Body of pancreas (tissue), 4 donors: ENCODE data around the gene YY1AP1.
A peak's percentile ranks its signal among the peaks of the same experiment; 100 is the strongest.
"Not testable (repeated sequence)": the region's sequence is repeated elsewhere in the genome, so short reads cannot be mapped to it uniquely, and the experiment has no call there.

ENCODE experiments used
- POLR2A ChIP-seq, 3 donors: fragments of 450-650 bp; IDR thresholded peaks; one replicate each; pipeline ENCODE4 v1.6.1; 2016; ENCODE audit warnings: antibody characterized with exemption in 3 of 3, mild to moderate bottlenecking in 2 of 3
- TF ChIP-seq, protein P1 (sequence below), 7 experiments: fragments of 450-650 bp in 4 of 7; fragments of 200-600 bp in 3 of 7; sonication (generic) in 3 of 7; IDR thresholded peaks; one replicate each; pipeline ENCODE4 v1.5.1; 2016 to 2019; ENCODE audit warnings: antibody characterized with exemption in 7 of 7

DNA sequence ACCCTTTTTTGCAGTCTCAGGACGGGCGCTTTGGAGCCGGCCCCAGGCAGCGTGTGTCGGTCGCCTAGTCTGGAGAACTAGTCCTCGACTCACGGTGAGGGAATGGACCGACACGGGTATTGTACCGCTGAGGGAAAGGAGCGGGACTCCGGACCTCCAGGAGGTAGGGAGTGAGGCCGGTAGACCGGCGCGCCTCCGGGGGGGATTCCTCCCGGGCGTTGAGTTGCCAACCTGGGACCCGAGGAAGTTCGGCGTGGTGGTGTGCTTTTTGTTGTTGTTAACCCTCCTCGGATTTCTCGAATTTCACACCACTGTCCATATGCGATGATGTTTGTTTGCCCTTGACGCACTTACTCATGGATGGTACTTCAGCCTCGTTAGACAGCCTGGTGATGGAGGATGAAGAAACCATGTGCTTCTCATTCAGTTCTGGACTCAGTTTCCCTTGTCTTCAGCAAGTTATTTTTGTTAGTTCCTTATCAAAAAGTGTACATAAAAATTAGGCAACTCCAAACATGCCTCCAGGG is 570 bp upstream of the YY1AP1 start, which contains the start of gene DAP3:
- TF ChIP-seq, protein P1, sequence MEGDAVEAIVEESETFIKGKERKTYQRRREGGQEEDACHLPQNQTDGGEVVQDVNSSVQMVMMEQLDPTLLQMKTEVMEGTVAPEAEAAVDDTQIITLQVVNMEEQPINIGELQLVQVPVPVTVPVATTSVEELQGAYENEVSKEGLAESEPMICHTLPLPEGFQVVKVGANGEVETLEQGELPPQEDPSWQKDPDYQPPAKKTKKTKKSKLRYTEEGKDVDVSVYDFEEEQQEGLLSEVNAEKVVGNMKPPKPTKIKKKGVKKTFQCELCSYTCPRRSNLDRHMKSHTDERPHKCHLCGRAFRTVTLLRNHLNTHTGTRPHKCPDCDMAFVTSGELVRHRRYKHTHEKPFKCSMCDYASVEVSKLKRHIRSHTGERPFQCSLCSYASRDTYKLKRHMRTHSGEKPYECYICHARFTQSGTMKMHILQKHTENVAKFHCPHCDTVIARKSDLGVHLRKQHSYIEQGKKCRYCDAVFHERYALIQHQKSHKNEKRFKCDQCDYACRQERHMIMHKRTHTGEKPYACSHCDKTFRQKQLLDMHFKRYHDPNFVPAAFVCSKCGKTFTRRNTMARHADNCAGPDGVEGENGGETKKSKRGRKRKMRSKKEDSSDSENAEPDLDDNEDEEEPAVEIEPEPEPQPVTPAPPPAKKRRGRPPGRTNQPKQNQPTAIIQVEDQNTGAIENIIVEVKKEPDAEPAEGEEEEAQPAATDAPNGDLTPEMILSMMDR (IDR thresholded peaks at IDR 0.05): not testable (repeated sequence)
- peak; percentile 38 to 68 (median 57) for TF ChIP-seq POLR2A (IDR thresholded peaks at IDR 0.05)
